HuH-7 (cell line): ENCODE results near the gene SLAIN1.
"Not testable (repeated sequence)": the region's sequence is repeated elsewhere in the genome, so short reads cannot be mapped to it uniquely, and the experiment has no call there.

Experiments
- DNase-seq: peaks from one replicate; pipeline ENCODE4 v3.0.0; 2011; ENCODE audit warnings: low spot score

SLAIN1 gene

DNA sequence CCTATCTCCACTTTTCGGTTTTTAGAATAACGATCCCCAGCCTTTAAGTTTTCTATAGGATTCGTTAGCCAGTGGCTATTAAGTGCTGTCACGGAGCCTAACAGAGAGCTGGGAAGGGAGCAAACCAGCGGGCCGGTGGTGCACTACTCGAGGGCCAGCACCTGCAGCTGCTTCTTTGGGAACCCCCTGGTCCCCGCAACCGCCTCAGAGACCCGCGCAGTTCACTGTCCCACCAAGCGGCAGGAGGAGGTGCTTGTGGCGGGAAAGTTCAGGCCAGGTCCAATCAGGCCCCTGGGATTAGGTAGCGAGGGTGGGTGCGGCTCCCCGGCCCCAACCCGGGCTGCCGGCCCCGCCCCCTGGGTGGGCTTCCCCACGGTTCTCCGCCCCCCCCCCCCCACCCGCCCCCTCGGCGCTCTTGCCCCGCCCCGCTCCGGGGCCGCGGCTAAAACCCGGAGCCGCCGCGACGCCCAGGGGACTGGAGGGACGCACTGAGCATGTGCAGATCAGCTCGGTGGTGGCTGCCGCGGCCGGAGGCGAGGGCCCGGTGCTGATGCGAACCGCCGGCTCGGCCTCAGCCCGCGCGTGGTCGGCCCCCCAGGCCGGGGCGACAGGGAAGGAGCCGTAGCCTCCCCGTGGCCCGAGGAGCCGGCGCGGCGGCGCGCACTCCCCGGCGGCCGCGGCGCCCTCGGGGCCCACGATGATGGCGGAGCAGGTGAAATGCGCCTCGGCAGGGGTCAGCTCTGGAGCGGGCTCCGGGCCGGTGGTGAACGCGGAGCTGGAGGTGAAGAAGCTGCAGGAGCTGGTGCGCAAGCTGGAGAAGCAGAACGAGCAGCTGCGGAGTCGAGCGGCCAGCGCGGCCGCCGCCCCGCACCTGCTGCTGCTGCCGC, at the start of gene SLAIN1:
SLAIN1 (plus strand) TSS at position 471 of the 887 bp plus-strand sequence; CDS start at position 698, 227 bp downstream.
- DNase-seq = peak; percentile 72

DNA sequence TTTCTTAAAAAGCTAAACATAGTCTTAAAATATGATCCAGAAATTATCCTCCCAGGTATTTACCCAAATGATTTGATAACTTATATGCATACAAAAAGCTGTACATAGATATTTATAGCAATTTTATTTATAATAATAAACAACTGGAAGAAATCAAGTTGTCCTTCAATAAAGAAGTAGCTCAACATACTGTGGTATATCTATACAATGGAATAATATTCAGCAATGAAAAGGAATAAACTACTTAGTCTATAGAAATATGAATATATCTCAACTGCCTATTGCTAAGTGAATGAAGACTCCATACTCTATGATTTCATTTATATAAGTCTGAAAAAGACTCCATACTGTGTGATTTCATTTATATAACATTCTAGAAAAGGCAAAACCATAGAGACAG, 47.1 kb upstream of the SLAIN1 start:
- DNase-seq = no peak

DNA sequence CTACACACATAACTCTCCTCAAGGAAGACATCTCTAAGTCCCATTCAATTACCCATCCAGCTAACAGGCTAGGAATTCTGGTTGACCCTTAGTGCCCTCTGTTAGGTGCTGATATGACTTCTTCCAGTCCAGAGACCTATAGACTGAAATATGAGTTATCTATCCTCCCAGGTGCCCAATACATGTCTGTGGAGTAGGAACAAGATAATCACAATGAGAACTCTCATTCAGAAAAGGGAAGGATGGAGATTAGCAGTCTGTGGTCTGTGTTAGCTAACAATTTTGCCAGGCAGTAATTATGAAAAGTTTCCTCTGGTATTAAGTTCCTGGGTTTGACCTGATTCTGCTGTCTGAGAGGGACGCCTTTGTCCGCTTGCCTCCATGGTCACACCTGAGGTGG, 44.2 kb upstream of the SLAIN1 start:
- no peak for DNase-seq

DNA sequence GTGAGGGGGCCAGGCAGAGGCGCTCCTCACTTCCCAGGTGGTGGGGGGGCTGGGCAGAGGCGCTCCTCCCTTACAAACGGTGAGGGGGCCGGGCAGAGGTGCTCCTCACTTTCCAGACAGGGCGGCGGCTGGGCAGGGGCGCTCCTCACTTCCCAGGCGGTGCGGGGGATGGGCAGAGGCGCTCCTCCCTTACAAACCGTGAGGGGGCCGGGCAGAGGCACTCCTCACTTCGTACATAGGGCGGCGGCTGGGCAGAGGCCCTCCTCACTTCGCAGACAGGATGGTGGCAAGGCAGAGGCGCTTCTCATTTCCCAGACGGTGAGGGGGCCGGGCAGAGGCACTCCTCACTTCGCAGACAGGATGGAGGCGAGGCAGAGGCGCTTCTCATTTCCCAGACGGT, 37.5 kb upstream of the SLAIN1 start:
- not testable (repeated sequence) for DNase-seq

DNA sequence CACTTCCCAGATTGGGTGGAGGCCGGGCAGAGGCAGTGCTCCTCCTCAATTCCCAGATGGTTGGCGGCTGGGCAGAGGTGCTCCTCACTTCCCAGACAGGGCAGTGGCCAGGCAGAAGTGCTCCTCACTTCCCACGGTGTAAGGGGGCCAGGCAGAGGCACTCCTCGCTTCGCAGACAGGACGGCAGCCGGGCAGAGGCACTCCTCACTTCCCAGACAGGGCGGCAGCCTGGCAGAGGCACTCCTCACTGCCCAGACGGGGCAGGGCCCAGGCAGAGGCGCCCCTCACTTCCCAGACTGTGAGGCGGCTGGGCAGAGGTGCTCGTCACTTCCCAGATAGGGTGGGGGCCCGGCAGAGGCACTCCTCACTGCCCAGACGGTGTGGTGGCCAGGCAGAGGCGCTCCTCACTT, 36.6 kb upstream of the SLAIN1 start:
- no peak for DNase-seq

DNA sequence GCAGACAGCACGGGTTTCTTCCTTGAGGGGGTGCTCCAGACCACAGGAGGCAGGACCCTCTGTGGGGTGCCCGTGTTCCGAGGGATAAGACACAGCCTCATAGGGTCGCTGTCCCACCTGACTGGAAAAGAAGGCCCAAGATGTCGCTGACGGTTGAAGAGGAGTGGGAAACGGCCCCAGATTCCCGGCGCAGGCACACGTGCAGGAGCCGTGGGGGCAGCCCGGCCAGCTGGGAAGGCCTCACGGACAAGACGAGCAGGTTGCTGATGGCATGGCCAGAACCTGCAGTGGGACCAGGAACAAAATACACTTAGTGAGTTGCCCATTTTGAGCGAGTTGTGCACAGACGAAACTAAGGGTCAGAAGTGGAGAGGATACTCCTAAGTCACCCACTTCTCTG, 35.2 kb upstream of the SLAIN1 start:
- DNase-seq = not testable (repeated sequence)

DNA sequence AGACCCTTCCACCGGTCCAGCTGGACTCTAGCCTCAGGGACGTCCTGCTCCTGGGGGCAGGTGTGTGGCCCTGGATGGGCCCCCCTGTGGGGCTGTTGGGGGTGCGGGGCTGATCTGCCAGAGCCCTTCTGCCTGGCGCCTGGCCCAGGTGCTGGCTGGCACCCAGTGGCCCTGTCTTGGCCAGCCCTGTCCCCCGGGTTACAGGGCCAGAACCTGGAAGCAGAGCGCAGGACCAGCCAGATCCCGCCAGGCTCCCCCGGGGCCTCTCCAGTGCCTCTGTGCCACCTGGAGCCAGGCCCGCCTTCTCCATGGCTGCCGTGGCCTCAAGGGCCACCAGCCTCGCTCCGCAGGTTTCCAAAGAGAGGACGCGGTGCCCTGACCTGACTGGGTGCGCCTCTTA, 34.7 kb upstream of the SLAIN1 start:
- not testable (repeated sequence) for DNase-seq

DNA sequence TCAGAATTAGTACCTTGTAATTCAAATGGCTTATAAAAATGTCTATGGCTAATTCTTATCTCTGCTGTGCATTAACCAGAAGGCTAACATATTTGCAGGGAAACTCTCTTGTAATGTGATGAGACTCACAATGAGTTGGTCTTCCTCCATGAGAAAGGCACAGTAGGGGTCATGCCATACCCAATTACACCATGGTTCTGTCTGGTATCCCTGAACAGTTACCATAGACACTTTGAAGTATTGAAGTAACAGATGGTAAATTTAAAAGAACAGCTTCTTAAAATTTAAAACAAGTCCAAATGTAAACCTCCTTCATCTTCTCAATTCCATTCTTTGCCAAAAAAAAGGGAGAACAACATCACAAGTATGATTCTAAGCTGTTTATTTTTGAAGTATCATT, 22.6 kb upstream of the SLAIN1 start:
- DNase-seq = no peak

DNA sequence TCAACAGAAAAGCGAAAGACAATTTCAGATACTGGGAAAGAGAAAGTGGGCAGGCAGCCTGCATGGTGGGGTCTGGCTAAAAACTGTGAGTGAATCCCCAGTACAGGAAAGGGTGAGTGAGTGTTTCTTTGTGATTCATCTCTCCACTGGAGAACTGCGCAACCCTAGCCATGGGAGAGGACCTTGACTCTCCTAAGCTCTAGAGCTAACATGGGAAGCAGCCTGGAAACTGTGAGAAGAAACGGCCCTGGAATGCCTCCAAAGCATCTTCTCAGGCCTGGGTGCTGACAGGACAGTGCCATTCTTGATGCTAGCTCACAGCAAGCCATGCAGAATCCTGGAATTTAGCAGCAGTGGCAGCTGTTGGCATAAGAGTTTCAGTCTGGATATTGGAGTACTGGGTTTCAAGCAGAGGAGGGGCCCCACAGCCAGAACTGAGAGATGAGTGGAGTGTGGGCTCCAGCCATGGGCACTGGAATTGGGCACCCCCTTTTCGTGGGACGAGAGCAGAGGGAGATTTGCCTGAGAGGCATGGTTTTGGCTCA, 18.7 kb upstream of the SLAIN1 start:
- DNase-seq = no peak

DNA sequence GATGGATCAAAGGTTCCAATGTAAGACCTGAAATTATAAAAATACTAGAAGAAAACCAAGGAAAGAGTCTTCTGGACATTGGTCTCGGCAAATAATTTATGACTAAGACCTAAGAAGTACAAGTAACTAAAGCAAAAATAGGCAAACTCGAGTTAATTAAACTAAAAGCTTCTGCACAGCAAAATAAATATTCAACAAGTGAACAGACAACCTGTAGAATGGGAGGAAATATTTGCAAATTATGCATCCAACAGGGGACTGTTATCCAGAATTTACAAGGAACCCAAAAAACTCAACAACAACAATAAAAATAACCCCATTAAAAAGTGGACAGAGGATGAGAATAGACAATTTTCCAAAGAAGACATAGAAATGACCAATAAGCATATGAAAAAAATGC, 9.7 kb upstream of the SLAIN1 start:
- DNase-seq = no peak

DNA sequence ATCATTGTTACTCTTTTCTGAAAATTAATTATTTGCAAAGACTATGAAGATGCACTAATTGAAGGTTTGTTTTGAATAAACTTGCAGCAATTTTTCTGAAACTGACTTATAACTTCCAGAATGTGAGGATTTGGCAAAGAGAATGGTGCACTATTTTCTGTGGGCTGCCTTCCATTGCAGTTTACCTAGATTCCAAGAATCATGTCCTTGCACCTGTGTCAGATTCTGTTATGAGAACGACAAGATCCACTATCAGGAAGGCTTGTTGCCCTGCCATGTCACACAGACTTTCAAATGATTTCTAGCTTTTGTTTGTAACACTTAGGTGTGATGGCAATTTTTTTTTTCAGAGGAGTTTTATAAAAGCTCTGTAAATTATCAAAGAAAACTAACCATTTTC, 5.6 kb upstream of the SLAIN1 start:
- no peak for DNase-seq

DNA sequence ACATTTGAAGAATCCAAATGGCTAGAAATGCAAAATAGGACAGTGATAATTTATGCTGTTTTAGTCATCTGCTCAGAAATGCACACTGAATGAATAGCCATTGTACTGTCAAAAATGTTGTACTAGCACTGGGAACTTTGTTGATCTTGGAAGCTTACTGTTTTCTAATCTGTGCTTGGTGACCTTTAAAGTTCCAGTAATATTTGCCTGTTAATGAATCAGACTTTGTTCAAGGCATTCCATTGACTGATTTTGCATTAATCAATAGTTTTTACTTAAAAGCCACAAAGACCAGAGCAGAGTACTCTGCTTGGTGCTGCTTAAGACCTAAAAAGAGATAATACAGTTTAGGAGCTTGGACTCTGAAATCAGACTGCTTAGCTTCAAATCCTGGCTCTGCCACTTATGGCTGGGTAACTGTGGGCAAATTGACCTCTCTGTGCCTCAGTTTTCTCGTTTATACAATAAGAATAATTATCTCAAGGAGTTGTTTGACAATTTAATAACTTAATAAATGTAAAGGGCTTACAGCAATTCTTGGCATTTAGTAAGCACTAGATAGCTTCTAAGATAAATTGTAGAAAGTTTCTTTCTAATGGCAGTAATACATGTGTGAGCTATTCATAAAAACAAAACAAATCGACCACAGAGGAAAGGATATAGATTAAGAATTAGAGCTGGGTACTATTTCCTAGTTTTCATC, 4.6 kb upstream of the SLAIN1 start:
- DNase-seq = no peak

DNA sequence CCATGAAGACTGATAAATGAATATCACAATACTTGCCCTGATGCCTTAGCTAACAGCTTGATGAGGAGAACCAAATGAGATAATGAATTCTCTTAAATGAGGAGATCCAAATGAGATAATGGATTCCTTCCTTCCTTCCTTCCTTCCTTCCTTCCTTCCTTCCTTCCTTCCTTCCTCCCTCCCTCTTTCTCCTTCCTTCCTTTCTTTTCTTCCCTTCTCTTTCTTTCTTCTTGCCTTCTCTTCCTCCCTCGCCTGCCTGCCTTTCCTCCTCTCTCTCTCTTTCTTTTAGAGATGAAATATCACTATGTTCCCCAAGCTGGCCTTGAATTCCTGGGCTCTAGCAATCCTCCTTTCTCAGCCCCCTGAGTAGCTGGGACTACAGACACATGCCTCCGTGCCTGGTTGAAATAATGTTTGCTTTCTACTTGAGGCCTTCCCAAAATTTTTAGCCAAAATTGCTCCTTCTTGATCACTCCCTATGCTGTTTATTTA, 4.0 kb upstream of the SLAIN1 start:
- no peak for DNase-seq

DNA sequence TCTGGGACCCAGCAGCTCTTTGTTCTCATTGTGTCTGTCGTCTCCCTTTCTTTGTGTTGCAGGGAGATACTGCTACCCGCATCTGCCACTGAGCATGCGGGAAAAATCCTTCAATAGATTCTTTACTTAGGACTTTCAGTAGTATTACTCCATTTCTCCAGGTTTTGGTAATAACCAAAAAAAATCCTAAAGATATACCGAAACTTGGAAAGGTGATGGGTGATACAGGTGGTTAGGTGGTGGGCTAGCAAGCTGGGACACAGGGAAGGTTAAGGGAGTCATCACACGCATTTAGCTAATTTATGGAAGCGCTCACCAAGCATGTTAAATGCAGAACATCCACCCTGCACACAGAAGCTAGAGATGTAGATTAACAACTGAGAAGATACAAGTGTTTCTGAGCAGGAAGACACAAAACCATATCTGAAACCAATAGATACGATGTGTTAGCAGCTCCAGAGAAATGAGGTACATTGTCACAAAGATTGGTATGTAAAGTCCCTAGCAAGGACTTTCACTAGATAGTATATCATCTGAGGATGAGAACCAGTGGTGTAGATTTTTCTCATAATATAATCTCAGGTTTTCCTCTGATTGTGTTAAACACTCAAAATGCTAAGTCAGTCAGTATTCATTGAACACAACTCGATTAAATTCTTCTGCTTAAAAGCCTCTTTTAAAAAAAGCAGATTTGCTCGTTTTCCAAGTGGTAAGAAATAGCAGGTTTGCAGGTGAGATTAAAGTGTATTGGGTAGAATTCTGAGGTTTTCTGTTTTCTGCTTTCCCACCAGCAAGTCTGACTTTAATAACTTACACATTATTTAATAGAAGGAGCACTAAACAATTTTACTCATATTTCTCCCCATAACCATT, 1.2 kb upstream of the SLAIN1 start:
- DNase-seq = no peak

DNA sequence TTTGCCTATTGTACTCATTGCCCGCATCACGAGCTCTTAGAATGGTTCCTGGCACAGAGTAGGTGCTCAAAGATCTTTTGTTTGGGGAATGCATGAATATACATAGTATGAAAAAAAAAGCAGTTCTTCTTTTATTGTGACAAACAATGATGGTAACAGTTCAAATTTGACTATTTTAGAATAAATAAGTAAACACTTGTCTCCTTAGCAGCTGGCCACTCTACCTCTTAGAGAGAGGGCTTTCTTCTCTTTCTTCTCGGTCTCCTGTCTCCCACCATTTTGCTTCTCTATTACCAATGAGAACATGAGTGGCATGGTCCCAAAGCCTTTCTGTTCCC, 639 bp upstream of the SLAIN1 start:
- DNase-seq = no peak

DNA sequence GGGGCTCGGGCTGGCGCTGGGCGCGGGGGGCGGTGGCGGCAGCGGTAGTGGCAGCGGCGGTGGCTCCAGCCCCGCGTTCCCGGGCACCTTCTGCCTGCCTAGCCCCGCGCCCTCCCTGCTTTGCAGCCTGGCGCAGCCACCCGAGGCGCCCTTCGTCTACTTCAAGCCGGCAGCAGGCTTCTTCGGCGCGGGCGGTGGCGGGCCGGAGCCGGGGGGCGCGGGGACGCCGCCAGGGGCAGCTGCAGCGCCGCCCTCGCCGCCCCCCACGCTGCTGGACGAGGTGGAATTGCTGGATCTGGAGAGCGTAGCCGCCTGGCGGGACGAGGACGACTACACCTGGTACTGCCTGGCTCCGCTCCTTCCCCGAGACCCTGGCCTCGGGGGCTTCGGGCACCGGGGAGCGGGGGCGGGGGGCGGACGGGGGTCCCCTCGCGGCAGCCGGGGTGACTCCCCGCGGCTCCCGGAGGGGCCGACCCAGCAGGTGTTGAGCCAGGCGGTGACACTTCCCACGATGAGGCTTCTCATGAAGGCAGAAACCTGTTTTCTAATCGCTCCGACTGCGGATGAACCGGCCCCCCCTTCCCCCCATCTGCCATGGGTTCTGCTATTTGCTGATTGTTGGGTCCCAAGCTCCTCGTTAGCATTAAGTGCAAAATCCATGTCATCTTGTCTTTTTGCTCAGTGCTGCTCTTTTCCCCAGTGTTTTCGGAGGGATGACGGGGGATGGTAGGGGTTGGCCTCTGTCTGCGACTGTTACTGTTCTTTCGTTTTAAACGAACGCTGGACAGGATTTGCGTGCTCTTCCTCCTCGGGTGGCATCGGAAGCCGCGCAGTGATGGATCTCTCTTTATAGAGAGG, 943 bp downstream of the SLAIN1 start:
- peak; percentile 26 for DNase-seq

DNA sequence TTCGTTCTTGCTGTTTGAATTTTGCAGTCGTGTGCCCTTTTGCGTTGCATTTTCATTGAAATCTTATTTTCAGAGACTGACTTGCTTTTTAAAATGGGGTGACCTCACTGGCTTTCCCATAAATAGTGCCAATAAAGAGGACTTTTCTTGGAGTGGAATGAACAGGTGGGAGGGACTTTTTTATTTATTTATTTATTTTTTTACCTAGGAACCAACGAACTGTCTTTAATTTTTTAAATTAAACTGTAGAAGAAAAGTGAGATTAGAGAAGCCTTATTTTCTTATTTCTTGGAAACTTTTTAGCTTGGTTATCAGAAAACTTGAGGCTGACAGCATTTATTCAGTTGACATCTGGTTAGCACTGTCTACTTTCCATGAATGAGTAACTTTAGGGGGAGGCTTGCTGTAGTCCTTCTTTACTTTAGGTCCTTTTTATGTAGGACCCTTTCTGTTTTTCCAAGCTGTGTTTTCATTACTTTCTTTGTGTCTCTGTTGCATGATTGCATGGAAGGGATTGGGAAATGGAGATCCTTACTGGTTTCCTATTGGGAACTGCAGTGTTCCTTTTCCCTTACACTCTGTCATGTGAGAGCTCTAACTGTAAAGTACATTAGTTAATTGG, 1.7 kb downstream of the SLAIN1 start:
- no peak for DNase-seq

DNA sequence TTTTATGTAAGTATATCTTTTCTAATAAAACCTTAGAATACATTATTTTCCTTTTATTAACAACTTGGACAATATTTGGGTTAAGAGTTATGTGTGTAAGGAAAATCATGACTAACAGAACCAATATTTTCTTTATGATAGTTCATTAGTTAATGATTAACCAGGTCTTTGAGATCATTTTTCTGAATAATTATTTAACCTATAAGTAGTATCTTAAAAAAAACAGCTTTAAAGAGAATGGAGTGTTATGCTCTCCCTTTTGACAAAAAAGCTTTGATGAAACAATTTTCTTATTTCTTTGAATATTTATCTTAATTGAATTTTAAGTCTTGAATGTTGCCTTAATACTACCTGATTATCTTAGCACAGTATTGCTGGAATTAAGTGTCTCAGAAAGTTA, 3.8 kb downstream of the SLAIN1 start:
- no peak for DNase-seq

DNA sequence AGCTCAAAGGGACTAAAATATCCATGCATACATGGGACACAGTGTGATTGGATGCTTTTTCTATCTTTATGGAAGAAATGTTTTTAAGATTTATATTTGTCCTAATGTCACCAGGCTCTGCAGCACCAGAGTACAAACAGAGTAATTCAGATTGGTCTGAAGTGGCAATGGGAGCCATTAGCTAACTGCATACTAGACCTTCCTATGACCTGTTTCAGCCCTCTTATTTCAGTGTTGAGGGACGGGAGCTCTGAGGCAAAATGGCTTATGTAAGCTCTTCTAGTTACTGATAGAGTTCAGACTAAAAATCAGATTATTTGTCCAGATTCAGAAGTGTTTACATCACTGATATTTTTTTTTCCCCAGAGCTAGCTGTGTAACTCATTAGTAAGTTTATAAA, 4.9 kb downstream of the SLAIN1 start:
- DNase-seq = no peak

DNA sequence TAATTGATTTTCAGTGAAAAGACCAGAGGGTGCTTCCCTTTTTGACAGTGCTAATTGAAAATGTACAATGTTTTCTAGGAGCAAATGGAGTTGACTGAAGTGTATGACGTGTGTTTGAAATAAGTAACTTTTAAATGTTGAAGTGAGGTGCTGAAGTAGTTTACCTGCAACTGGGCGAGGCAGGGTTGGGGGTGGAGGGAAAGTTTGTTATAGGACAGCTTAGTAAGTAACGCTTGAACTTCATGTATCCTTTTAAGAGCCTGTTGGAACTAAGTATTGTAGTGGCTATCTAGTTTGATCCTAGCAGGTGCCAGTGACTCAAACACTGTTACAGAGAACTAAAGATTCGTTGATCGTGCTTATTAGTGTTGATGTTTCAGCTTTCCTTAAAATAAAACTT, 5.9 kb downstream of the SLAIN1 start:
- DNase-seq = no peak
